Endothelial cell of umbilical vein (primary cell): ENCODE measurements around the gene ACMSD. TPM values are rescaled to one million over a fixed set of nuclear protein-coding genes. Genes with fewer than 3 reads are reported as not detected.

Source experiments
- BruUV-seq: library from RNA; stranded (reverse); fragments of 400-500 nt; replicated peaks from 2 replicates; lab custom pipeline; 2021; lab: Mats Ljungman, UMichigan
- CTCF ChIA-PET: fragments of 300-600, 350-600 bp; sonication (Branson Sonifier 250); formaldehyde crosslinking; loops from one replicate; lab custom pipeline; 2021; ENCODE audit warnings: antibody characterized with exemption, inconsistent platforms; lab: Charles Lee
- POLR2A ChIA-PET: fragments of 300-600, 350-600 bp; sonication (Branson Sonifier 250); formaldehyde crosslinking; loops from one replicate; lab custom pipeline; 2021; ENCODE audit warnings: antibody characterized with exemption, inconsistent platforms; lab: Charles Lee
- DNase-seq: peaks from one replicate; pipeline ENCODE4 v3.0.0-alpha.2; 2011; ENCODE audit warnings: low read depth, low spot score
- FAIRE-seq: peaks from 2 replicates; lab custom pipeline; 2011; peaks lifted over from hg19 to GRCh38; lab: Jason Lieb, UNC
- H2AFZ ChIP-seq: 2 replicates; pipeline ENCODE4 v1.6.0; 2012; ENCODE audit warnings: low read depth, low read length, control low read depth, inconsistent platforms
- H3K27ac ChIP-seq: 2 replicates; pipeline ENCODE4 v1.5.1; 2011; ENCODE audit warnings: low read depth, mild to moderate bottlenecking, control low read depth, low read length, moderate library complexity; ENCODE audit not compliant: insufficient read depth
- H3K27me3 ChIP-seq, 2 experiments: 2 replicates each; pipeline versions ENCODE4 v1.6.0 to v1.6.1; 2011; ENCODE audit warnings: low read length in 2 of 2, mixed read lengths in 1 of 2; ENCODE audit not compliant: control insufficient read depth in 2 of 2, insufficient read depth in 2 of 2
- H3K36me3 ChIP-seq, 2 experiments: 2 replicates in 1 of 2; 3 replicates in 1 of 2; pipeline ENCODE4 v1.5.1; 2011; ENCODE audit warnings: low read length in 2 of 2, mild to moderate bottlenecking in 1 of 2, moderate library complexity in 1 of 2; ENCODE audit not compliant: control insufficient read depth in 2 of 2, insufficient read depth in 2 of 2; ENCODE audit errors: extremely low read depth in 1 of 2
- H3K4me1 ChIP-seq: 3 replicates; pipeline ENCODE4 v1.5.1; 2011; ENCODE audit warnings: mild to moderate bottlenecking, low read length; ENCODE audit not compliant: control insufficient read depth, insufficient read depth; ENCODE audit errors: extremely low read depth
- H3K4me2 ChIP-seq: 2 replicates; pipeline ENCODE4 v1.6.1; 2011; ENCODE audit warnings: low read length, control low read depth, mixed read lengths; ENCODE audit not compliant: insufficient read depth
- H3K4me3 ChIP-seq, 3 experiments: fragments of 200-600 bp in 1 of 3; sonication (generic), shearing (Covaris generic) in 1 of 3; replicated peaks in 1 of 3; 2 replicates each; pipeline ENCODE4 v1.5.1; 2011 to 2016; ENCODE audit warnings: control low read depth in 3 of 3, low read length in 3 of 3, mild to moderate bottlenecking in 2 of 3, inconsistent platforms in 1 of 3, low read depth in 1 of 3, moderate library complexity in 1 of 3; ENCODE audit not compliant: insufficient read depth in 1 of 3
- H3K79me2 ChIP-seq: 2 replicates; pipeline ENCODE4 v1.6.0; 2012; ENCODE audit warnings: low read length, inconsistent platforms; ENCODE audit not compliant: control insufficient read depth, insufficient read depth
- H3K9ac ChIP-seq: replicated peaks from 2 replicates; pipeline ENCODE3; 2011; ENCODE audit warnings: low read length, control low read depth; ENCODE audit not compliant: insufficient read depth; ENCODE audit errors: extremely low read depth
- H3K9me1 ChIP-seq: replicated peaks from 3 replicates; pipeline ENCODE4 v1.6.0; 2011; ENCODE audit warnings: mild to moderate bottlenecking, low read length; ENCODE audit not compliant: control insufficient read depth, insufficient read depth; ENCODE audit errors: extremely low read depth
- H3K9me3 ChIP-seq: replicated peaks from 2 replicates; pipeline ENCODE4 v1.5.1; 2012; ENCODE audit warnings: low read length, inconsistent platforms; ENCODE audit not compliant: control insufficient read depth, insufficient read depth
- H4K20me1 ChIP-seq: replicated peaks from 2 replicates; pipeline ENCODE3; 2011; ENCODE audit warnings: mild to moderate bottlenecking, low read length; ENCODE audit not compliant: control insufficient read depth, insufficient read depth; ENCODE audit errors: extremely low read depth
- EZH2 ChIP-seq: IDR thresholded peaks from 2 replicates; pipeline ENCODE4 v1.6.1; 2012; ENCODE audit warnings: borderline replicate concordance, low read depth, mild to moderate bottlenecking, moderate library complexity, low read length, inconsistent platforms; ENCODE audit not compliant: severe bottlenecking
- FOS ChIP-seq: IDR thresholded peaks from 2 replicates; pipeline ENCODE4 v1.6.1; 2011; ENCODE audit warnings: mild to moderate bottlenecking, low read length, moderate library complexity, borderline replicate concordance; ENCODE audit not compliant: insufficient read depth
- GATA2 ChIP-seq: IDR thresholded peaks from 2 replicates; pipeline ENCODE4 v1.7.0; 2011; ENCODE audit warnings: low read depth, mild to moderate bottlenecking, moderate library complexity, mixed read lengths, low read length; ENCODE audit not compliant: insufficient read length, insufficient read depth
- JUN ChIP-seq: IDR thresholded peaks from 2 replicates; pipeline ENCODE4 v1.6.1; 2011; ENCODE audit warnings: borderline replicate concordance, low read depth; ENCODE audit not compliant: insufficient read length, insufficient read depth
- MYC ChIP-seq: IDR thresholded peaks from one replicate; pipeline ENCODE4 v1.6.1; 2011; ENCODE audit warnings: mild to moderate bottlenecking, low read depth, low read length
- POLR2A ChIP-seq: IDR thresholded peaks from 2 replicates; pipeline ENCODE4 v1.6.1; 2012; ENCODE audit warnings: low read depth, mild to moderate bottlenecking, control low read depth, low read length
- POLR2AphosphoS5 ChIP-seq: IDR thresholded peaks from 2 replicates; pipeline ENCODE4 v1.6.1; 2012; ENCODE audit warnings: low read depth, mild to moderate bottlenecking, control low read depth, low read length, moderate library complexity; ENCODE audit not compliant: insufficient read depth
- dilution Hi-C: fragments of 300-500 bp; cut with MboI; formaldehyde crosslinking; loops from one replicate; pipeline ENCODE4 v1.15.0; 2019; ENCODE audit warnings: low sequenced_read_pairs; ENCODE audit not compliant: extremely low pct_ligation_motif_present
- intact Hi-C: fragments of 100-400 bp; cut with micrococcal nuclease; formaldehyde crosslinking; loops from one replicate; pipeline ENCODE4 v1.10.0; 2022
- polyA plus RNA-seq, 4 experiments: library from polyadenylated mRNA; depleted of rRNA in 3 of 4; stranded (reverse) in 3 of 4; unstranded in 1 of 4; fragments of >200 nt; gene quantifications; 2 replicates each; pipeline versions ENCODE4 v1.2.1 to v1.2.3, GENCODE V29; 2011 to 2012; ENCODE audit warnings: missing spikeins in 1 of 4
- total RNA-seq: library from RNA; stranded (reverse); gene quantifications from 2 replicates; pipeline ENCODE4 v1.2.3, GENCODE V29; 2021
- TF ChIP-seq, protein P1 (sequence below), 2 donors: IDR thresholded peaks; 1 replicate in 1 of 2; 2 replicates in 1 of 2; pipeline ENCODE4 v1.5.1; 2011; ENCODE audit warnings: low read length in 2 of 2, mild to moderate bottlenecking in 2 of 2, moderate library complexity in 2 of 2, control low read depth in 1 of 2, inconsistent platforms in 1 of 2, low read depth in 1 of 2; ENCODE audit not compliant: insufficient read depth in 1 of 2; ENCODE audit errors: extremely low read depth in 1 of 2

Gene ACMSD
- total and polyA plus RNA-seq, 2 donors (not counting 3 experiments of a cell fraction or from before 2014, with no cell fraction given): not detected

DNA sequence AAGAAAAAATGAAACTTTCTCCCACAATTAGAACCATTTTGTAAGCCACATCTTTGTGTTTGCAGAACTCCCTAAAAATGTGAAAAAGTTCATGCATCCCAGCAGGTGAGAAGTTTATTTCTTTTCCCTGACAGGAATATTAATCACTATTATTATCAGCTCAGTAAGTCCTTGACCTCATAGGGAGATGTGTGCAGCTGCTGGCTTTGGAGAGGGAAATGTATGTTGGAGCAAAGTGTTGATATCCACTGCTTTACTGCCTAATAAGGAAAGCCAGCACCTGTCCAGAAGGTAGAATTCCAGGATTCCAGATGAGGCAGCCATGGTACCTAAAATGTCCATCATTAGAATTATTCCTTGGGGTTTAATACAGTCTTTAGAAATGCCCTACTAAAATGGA is 44.4 kb downstream of the ACMSD start:
- Histone ChIP-seq H3K79me2 (no peaks in the 10 kb centered on the region), H3K9me1 (no peaks in the 10 kb centered on the region), H3K9me3 (no peaks in the 10 kb centered on the region), H3K4me3 (no peak overlapping the region), H4K20me1 (no peaks in the 10 kb centered on the region), H3K27me3 (no peaks in the 10 kb centered on the region), H3K27ac (no peak overlapping the region), H3K4me2 (no peak overlapping the region), H3K9ac (no peak overlapping the region), H3K4me1 (no peaks in the 10 kb centered on the region), H3K36me3 (no peaks in the 10 kb centered on the region), H2AFZ (no peak overlapping the region)
- dilution Hi-C loops: no loop called here
- no peak for DNase-seq
- intact Hi-C loops: no loop called here
- FAIRE-seq: no peak
- BruUV-seq: no TSS peak
- ChIA-PET POLR2A (no interaction called here), CTCF (no interaction called here)
- TF ChIP-seq GATA2 (no peak), POLR2AphosphoS5 (no peak), MYC (no peak), JUN (no peak), FOS (no peak), POLR2A (no peak), EZH2 (no peak)
- TF ChIP-seq, protein P1, sequence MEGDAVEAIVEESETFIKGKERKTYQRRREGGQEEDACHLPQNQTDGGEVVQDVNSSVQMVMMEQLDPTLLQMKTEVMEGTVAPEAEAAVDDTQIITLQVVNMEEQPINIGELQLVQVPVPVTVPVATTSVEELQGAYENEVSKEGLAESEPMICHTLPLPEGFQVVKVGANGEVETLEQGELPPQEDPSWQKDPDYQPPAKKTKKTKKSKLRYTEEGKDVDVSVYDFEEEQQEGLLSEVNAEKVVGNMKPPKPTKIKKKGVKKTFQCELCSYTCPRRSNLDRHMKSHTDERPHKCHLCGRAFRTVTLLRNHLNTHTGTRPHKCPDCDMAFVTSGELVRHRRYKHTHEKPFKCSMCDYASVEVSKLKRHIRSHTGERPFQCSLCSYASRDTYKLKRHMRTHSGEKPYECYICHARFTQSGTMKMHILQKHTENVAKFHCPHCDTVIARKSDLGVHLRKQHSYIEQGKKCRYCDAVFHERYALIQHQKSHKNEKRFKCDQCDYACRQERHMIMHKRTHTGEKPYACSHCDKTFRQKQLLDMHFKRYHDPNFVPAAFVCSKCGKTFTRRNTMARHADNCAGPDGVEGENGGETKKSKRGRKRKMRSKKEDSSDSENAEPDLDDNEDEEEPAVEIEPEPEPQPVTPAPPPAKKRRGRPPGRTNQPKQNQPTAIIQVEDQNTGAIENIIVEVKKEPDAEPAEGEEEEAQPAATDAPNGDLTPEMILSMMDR (IDR thresholded peaks at IDR 0.05; ENCODE audit: extremely low read depth in 1 of 2, insufficient read depth in 1 of 2, low read depth in 1 of 2, low read length in 2 of 2): no peak
